Spleen (tissue), 7 donors: ENCODE measurements around the gene DPYSL5.

Experiments
- POLR2A ChIP-seq, 3 donors: fragments of 450-650 bp; IDR thresholded peaks; one replicate each; pipeline ENCODE4 v1.5.1; 2017; ENCODE audit warnings: antibody characterized with exemption in 3 of 3, mild to moderate bottlenecking in 1 of 3
- POLR2AphosphoS5 ChIP-seq, 3 donors: sonication (generic); formaldehyde crosslinking; IDR thresholded peaks; one replicate each; pipeline ENCODE4 v1.5.1; 2017; ENCODE audit warnings: antibody characterized with exemption in 3 of 3
- TF ChIP-seq, protein P1 (sequence below), 11 experiments: fragments of 200-600 bp in 7 of 11; fragments of 450-650 bp in 4 of 11; sonication (generic) in 4 of 11; IDR thresholded peaks in 8 of 11; conservative IDR thresholded peaks in 3 of 11; 1 replicate in 7 of 11; 2 replicates in 4 of 11; pipeline versions ENCODE4 v1.4.0 to v1.8.0; 2016 to 2021; ENCODE audit warnings: antibody characterized with exemption in 11 of 11, inconsistent platforms in 4 of 11, mild to moderate bottlenecking in 1 of 11
- donor health status: DM: no; HTN: no; CAD: no; lungs with moderate emphysema.
- donor health status: DM: no; HTN: no; CAD: no.
- donor health status: DM: no; HTN: no; CAD: no.

- TF ChIP-seq POLR2A (IDR thresholded peaks at IDR 0.05), result no peak
- TF ChIP-seq, protein P1, sequence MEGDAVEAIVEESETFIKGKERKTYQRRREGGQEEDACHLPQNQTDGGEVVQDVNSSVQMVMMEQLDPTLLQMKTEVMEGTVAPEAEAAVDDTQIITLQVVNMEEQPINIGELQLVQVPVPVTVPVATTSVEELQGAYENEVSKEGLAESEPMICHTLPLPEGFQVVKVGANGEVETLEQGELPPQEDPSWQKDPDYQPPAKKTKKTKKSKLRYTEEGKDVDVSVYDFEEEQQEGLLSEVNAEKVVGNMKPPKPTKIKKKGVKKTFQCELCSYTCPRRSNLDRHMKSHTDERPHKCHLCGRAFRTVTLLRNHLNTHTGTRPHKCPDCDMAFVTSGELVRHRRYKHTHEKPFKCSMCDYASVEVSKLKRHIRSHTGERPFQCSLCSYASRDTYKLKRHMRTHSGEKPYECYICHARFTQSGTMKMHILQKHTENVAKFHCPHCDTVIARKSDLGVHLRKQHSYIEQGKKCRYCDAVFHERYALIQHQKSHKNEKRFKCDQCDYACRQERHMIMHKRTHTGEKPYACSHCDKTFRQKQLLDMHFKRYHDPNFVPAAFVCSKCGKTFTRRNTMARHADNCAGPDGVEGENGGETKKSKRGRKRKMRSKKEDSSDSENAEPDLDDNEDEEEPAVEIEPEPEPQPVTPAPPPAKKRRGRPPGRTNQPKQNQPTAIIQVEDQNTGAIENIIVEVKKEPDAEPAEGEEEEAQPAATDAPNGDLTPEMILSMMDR (IDR thresholded peaks at IDR 0.05 in 8 of 11, conservative IDR thresholded peaks at IDR 0.05 in 3 of 11), result no peak
- TF ChIP-seq POLR2AphosphoS5 (IDR thresholded peaks at IDR 0.05), result no peak
Observed at GRCh38 chr2:26969077-26969844, 121.3 kb downstream of the DPYSL5 start.
